ENCODE data around the gene MYL7.

MYL7 gene

DNA sequence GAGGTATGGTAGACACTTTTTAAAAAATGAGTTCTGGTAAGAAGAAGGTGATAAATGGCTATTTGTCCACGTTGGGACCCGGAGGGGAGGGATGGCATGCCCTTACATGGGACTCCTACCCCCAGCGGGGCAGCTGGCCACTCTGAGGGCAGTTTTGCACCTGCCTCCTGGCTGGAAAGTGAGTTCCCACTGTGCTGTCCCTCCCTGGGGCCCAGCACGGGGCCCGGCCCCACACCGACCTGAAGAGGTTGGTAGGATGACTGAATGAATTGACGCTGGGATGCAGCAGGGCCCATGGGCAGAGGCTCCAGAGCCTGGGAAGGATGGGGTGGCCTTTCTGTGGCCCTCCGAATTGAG, 37.6 kb downstream of the MYL7 start:
- ATAC-seq, result no peak
- TF ChIP-seq GLIS3 (CRISPR knock-in tag; IDR thresholded peaks at IDR 0.05), result no peak
- TF ChIP-seq, protein P1, sequence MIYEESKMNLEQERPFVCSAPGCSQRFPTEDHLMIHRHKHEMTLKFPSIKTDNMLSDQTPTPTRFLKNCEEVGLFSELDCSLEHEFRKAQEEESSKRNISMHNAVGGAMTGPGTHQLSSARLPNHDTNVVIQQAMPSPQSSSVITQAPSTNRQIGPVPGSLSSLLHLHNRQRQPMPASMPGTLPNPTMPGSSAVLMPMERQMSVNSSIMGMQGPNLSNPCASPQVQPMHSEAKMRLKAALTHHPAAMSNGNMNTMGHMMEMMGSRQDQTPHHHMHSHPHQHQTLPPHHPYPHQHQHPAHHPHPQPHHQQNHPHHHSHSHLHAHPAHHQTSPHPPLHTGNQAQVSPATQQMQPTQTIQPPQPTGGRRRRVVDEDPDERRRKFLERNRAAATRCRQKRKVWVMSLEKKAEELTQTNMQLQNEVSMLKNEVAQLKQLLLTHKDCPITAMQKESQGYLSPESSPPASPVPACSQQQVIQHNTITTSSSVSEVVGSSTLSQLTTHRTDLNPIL (CRISPR knock-in tag; IDR thresholded peaks at IDR 0.05; ENCODE audit: low read depth), result no peak
- TF ChIP-seq ZFP30 (CRISPR knock-in tag; IDR thresholded peaks at IDR 0.05), result no peak
- TF ChIP-seq, protein P2, sequence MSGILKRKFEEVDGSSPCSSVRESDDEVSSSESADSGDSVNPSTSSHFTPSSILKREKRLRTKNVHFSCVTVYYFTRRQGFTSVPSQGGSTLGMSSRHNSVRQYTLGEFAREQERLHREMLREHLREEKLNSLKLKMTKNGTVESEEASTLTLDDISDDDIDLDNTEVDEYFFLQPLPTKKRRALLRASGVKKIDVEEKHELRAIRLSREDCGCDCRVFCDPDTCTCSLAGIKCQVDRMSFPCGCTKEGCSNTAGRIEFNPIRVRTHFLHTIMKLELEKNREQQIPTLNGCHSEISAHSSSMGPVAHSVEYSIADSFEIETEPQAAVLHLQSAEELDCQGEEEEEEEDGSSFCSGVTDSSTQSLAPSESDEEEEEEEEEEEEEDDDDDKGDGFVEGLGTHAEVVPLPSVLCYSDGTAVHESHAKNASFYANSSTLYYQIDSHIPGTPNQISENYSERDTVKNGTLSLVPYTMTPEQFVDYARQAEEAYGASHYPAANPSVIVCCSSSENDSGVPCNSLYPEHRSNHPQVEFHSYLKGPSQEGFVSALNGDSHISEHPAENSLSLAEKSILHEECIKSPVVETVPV (CRISPR knock-in tag; IDR thresholded peaks at IDR 0.05), result no peak
- TF ChIP-seq ZNF565 (CRISPR knock-in tag; conservative IDR thresholded peaks at IDR 0.05; ENCODE audit: low read depth), result no peak
- TF ChIP-seq ZNF70 (CRISPR knock-in tag; IDR thresholded peaks at IDR 0.05), result no peak
- no peak for TF ChIP-seq PPARA (CRISPR knock-in tag; IDR thresholded peaks at IDR 0.05; ENCODE audit: borderline replicate concordance)
- no peak for TF ChIP-seq SNAI2 (CRISPR knock-in tag; IDR thresholded peaks at IDR 0.05)
- TF ChIP-seq BACH2 (CRISPR knock-in tag; IDR thresholded peaks at IDR 0.05; ENCODE audit: borderline replicate concordance), result no peak
- no peak for TF ChIP-seq OSR1 (CRISPR knock-in tag; IDR thresholded peaks at IDR 0.05)
- TF ChIP-seq ARNTL (CRISPR knock-in tag; IDR thresholded peaks at IDR 0.05; ENCODE audit: borderline replicate concordance, low read depth), result no peak
- TF ChIP-seq, protein P3, sequence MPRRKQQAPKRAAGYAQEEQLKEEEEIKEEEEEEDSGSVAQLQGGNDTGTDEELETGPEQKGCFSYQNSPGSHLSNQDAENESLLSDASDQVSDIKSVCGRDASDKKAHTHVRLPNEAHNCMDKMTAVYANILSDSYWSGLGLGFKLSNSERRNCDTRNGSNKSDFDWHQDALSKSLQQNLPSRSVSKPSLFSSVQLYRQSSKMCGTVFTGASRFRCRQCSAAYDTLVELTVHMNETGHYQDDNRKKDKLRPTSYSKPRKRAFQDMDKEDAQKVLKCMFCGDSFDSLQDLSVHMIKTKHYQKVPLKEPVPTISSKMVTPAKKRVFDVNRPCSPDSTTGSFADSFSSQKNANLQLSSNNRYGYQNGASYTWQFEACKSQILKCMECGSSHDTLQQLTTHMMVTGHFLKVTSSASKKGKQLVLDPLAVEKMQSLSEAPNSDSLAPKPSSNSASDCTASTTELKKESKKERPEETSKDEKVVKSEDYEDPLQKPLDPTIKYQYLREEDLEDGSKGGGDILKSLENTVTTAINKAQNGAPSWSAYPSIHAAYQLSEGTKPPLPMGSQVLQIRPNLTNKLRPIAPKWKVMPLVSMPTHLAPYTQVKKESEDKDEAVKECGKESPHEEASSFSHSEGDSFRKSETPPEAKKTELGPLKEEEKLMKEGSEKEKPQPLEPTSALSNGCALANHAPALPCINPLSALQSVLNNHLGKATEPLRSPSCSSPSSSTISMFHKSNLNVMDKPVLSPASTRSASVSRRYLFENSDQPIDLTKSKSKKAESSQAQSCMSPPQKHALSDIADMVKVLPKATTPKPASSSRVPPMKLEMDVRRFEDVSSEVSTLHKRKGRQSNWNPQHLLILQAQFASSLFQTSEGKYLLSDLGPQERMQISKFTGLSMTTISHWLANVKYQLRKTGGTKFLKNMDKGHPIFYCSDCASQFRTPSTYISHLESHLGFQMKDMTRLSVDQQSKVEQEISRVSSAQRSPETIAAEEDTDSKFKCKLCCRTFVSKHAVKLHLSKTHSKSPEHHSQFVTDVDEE (CRISPR knock-in tag; IDR thresholded peaks at IDR 0.05), result no peak
- no peak for TF ChIP-seq ZNF8 (CRISPR knock-in tag; IDR thresholded peaks at IDR 0.05)
- TF ChIP-seq ZC3H10 (CRISPR knock-in tag; IDR thresholded peaks at IDR 0.05), result no peak

DNA sequence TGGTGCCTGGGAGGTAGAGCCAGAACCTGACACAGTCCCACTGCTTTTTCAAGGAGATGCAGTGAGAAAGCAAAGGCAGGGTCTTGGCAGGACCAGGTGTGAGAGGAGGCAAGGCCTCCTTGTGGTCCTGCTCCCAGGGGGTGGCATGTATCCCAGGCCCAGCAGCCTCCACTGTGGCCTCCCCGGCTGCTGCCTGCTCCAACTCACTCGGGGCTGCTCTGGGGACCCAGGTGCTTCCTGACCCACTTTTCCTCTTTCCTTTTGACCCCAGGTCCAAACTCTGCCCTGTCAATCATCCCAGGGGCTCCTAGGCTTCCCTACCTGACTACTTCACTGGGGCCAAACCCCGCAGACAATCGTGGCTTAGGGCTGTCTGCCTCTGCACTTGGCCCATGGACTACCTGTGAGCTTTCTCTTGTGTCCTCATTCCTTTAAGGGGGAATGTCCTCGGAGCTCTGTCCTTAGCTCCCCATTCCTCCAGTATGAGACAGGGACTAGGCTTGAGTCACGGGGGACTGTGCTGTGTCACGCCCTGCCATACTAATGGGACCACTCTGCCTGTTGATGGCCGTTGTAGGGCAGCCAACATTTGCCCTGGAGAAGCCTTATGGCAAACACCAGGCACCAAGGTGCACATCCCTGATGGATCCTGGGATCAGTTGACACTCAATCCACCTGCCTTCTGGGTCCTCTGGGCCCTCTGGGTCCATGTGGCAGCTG, 38.1 kb downstream of the MYL7 start:
- TF ChIP-seq, protein P1 (CRISPR knock-in tag; IDR thresholded peaks at IDR 0.05; ENCODE audit: low read depth), result no peak
- no peak for TF ChIP-seq ESRRG (CRISPR knock-in tag; IDR thresholded peaks at IDR 0.05)
- no peak for TF ChIP-seq ZC3H10 (CRISPR knock-in tag; IDR thresholded peaks at IDR 0.05)
- TF ChIP-seq, protein P3 (CRISPR knock-in tag; IDR thresholded peaks at IDR 0.05), result no peak
- TF ChIP-seq PPARA (CRISPR knock-in tag; IDR thresholded peaks at IDR 0.05; ENCODE audit: borderline replicate concordance), result no peak
- TF ChIP-seq, protein P4, sequence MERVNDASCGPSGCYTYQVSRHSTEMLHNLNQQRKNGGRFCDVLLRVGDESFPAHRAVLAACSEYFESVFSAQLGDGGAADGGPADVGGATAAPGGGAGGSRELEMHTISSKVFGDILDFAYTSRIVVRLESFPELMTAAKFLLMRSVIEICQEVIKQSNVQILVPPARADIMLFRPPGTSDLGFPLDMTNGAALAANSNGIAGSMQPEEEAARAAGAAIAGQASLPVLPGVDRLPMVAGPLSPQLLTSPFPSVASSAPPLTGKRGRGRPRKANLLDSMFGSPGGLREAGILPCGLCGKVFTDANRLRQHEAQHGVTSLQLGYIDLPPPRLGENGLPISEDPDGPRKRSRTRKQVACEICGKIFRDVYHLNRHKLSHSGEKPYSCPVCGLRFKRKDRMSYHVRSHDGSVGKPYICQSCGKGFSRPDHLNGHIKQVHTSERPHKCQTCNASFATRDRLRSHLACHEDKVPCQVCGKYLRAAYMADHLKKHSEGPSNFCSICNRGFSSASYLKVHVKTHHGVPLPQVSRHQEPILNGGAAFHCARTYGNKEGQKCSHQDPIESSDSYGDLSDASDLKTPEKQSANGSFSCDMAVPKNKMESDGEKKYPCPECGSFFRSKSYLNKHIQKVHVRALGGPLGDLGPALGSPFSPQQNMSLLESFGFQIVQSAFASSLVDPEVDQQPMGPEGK (CRISPR knock-in tag; IDR thresholded peaks at IDR 0.05; ENCODE audit: borderline replicate concordance), result no peak
- TF ChIP-seq ZNF8 (CRISPR knock-in tag; IDR thresholded peaks at IDR 0.05), result no peak

More for the DNA sequence above, 38.1 kb downstream of the MYL7 start:
- ATAC-seq, result no peak

Data from SK-N-SH treated with all-trans-retinoic acid at 6 μM for 48 hours (cell line).